Peyer's patch (tissue), 4 donors: ENCODE data around the gene ABHD2. TPM values are rescaled to one million over a fixed set of nuclear protein-coding genes. Genes with fewer than 3 reads are reported as not detected.
A peak's percentile ranks its signal among the peaks of the same experiment; 100 is the strongest.

ENCODE experiments used
- DNase-seq, 3 donors: peaks; one replicate each; pipeline ENCODE4 v3.0.0-alpha.2; 2017 to 2019
- H3K27ac ChIP-seq, 4 donors: fragments of 200-600 bp; sonication (generic); one replicate each; pipeline ENCODE4 v1.5.1; 2016 to 2019
- H3K27me3 ChIP-seq, 2 donors: fragments of 200-600 bp; sonication (generic); one replicate each; pipeline ENCODE4 v1.5.1; 2019
- H3K36me3 ChIP-seq, 3 donors: fragments of 200-600 bp; sonication (generic); one replicate each; pipeline ENCODE4 v1.5.1; 2016 to 2019
- H3K4me1 ChIP-seq, 4 donors: fragments of 200-600 bp; sonication (generic); one replicate each; pipeline ENCODE4 v1.5.1; 2016 to 2019
- H3K4me3 ChIP-seq, 4 donors: fragments of 200-600 bp; sonication (generic); 1 replicate in 3 of 4; 2 replicates in 1 of 4; pipeline ENCODE4 v1.5.1; 2016 to 2019; ENCODE audit warnings: mild to moderate bottlenecking in 1 of 4
- H3K9me3 ChIP-seq, 4 donors: fragments of 200-600 bp; sonication (generic); one replicate each; pipeline ENCODE4 v1.5.1; 2016 to 2019; ENCODE audit warnings: mild to moderate bottlenecking in 1 of 4
- POLR2A ChIP-seq, 2 donors: fragments of 450-650 bp; IDR thresholded peaks; one replicate each; pipeline ENCODE4 v1.5.1; 2017; ENCODE audit warnings: antibody characterized with exemption in 2 of 2, mild to moderate bottlenecking in 2 of 2, moderate library complexity in 2 of 2
- total RNA-seq, 4 donors: library from RNA; depleted of rRNA; stranded (reverse); fragments of >200 nt; gene quantifications; one replicate each; pipeline ENCODE4 v1.1.0, GENCODE V29; 2016
- TF ChIP-seq, protein P1 (sequence below), 6 experiments: fragments of 450-650 bp in 4 of 6; fragments of 200-600 bp in 2 of 6; sonication (generic) in 1 of 6; IDR thresholded peaks; one replicate each; pipeline ENCODE4 v1.5.1; 2017 to 2019; ENCODE audit warnings: antibody characterized with exemption in 6 of 6, mild to moderate bottlenecking in 3 of 6, moderate library complexity in 1 of 6

ABHD2 gene
- total RNA-seq, 4 donors from 2014 or later: 75.9 to 190 (median 121) TPM

DNA sequence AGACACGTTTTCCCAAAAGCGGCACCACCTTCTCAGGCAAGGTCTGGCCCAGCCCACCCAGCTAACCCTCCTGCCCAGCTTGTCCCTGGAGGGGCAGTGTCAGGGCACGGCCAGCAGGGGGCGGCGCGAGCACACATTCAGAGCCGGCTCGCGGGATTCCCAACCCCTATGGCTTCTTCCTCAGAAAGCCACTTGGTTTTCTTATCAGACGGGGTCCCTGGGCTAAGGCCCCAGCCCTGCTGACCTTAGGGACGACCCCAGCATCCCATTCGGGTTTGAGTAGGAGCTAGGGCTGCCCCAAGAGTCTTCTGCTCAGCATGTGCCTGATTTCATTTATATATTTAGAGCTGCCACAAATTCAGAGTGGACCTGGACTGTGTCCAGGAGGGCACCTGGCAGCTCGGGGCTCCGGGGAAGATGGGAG, 118.7 kb downstream of the ABHD2 start:
- Histone ChIP-seq H3K27ac (no peak overlapping the region), H3K36me3 (no peaks in the 10 kb centered on the region), H3K9me3 (no peaks in the 10 kb centered on the region), H3K4me3 (peak overlapping the region in 1 of 4 donors; percentile 36), H3K4me1 (no peaks in the 10 kb centered on the region), H3K27me3 (no peaks in the 10 kb centered on the region)
- peak; percentile 61 to 83 (median 81) for DNase-seq
- TF ChIP-seq, protein P1, sequence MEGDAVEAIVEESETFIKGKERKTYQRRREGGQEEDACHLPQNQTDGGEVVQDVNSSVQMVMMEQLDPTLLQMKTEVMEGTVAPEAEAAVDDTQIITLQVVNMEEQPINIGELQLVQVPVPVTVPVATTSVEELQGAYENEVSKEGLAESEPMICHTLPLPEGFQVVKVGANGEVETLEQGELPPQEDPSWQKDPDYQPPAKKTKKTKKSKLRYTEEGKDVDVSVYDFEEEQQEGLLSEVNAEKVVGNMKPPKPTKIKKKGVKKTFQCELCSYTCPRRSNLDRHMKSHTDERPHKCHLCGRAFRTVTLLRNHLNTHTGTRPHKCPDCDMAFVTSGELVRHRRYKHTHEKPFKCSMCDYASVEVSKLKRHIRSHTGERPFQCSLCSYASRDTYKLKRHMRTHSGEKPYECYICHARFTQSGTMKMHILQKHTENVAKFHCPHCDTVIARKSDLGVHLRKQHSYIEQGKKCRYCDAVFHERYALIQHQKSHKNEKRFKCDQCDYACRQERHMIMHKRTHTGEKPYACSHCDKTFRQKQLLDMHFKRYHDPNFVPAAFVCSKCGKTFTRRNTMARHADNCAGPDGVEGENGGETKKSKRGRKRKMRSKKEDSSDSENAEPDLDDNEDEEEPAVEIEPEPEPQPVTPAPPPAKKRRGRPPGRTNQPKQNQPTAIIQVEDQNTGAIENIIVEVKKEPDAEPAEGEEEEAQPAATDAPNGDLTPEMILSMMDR (IDR thresholded peaks at IDR 0.05): peak; percentile 75 to 97 (median 86)
- TF ChIP-seq POLR2A (IDR thresholded peaks at IDR 0.05): no peak

DNA sequence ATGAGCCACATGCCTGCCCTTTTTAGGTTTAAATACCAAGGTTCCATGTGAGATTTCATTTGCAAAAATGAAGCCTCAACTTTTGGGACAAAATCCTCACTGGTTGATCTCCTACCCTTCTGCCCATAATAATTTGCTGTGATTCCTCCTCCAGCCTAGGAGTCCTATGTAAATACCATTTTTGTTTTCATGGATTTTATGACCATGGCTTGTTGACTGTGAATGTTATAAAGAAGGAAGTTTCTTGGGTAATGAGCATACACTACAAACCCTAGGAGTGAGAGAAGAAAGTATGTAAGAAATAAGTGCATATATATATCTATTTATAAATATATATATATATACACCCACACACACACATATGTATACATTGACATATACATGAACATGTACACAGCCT, 120.0 kb downstream of the ABHD2 start:
- no peak for DNase-seq
- no peaks in the 10 kb centered on the region for H3K4me1 ChIP-seq
- no peaks in the 10 kb centered on the region for H3K9me3 ChIP-seq

DNA sequence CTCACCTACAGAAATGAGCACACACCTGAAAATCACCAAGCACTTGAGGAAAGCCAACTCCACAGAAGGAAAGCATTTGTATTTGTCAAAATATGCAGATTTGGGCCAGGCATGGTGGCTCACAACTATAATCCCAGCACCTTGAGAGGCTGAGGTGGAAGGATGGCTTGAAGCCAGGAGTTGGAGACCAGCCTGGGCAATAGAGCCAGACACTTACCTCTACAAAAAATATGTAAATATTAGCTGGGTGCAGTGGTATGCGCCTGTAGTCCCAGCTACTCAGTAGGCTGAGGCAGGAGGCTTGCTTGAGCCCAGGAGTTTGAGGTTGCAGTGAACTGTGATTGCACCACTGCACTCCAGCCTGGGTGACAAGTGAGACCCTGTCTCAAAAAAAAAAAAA, 120.8 kb downstream of the ABHD2 start:
- no peaks in the 10 kb centered on the region for H3K4me1 ChIP-seq
- no peak for TF ChIP-seq POLR2A (IDR thresholded peaks at IDR 0.05)
- TF ChIP-seq, protein P1 (IDR thresholded peaks at IDR 0.05): no peak
- H3K9me3 ChIP-seq: no peaks in the 10 kb centered on the region
- H3K4me3 ChIP-seq: no peak overlapping the region
- H3K36me3 ChIP-seq: no peaks in the 10 kb centered on the region
- DNase-seq: no peak
- no peak overlapping the region for H3K27ac ChIP-seq
- no peaks in the 10 kb centered on the region for H3K27me3 ChIP-seq

More for the DNA sequence above, 120.0 kb downstream of the ABHD2 start:
- Histone ChIP-seq H3K27me3 (no peaks in the 10 kb centered on the region), H3K4me3 (no peak overlapping the region), H3K36me3 (no peaks in the 10 kb centered on the region), H3K27ac (no peak overlapping the region)
- no peak for TF ChIP-seq POLR2A (IDR thresholded peaks at IDR 0.05)
- TF ChIP-seq, protein P1 (IDR thresholded peaks at IDR 0.05): no peak

DNA sequence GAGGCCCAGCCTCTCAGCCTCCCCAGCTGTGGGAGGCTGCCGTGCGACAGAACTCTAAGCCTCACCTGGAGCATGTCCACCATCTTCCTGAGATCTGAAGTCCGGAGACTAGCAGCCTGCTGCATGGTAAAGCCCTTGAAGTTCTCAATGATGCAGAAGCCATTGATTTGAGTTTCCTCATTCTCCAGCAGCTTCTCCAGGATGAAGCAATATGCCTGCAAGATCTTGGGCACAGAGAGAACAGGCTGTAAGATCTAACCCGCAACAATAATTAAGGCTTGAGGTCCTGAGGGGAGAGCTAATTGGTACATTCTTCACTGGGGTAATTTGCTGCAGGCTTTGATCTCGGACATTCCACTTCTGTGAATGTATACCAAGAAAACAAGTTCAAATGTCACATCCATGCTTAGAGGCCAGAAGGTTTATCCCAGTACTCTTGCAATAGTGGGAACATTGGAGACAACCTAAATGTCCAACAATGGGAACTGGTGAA, 123.5 kb downstream of the ABHD2 start:
- no peak for DNase-seq
- TF ChIP-seq POLR2A (IDR thresholded peaks at IDR 0.05): no peak
- TF ChIP-seq, protein P1 (IDR thresholded peaks at IDR 0.05): no peak
- no peaks in the 10 kb centered on the region for H3K36me3 ChIP-seq
- H3K4me1 ChIP-seq: no peaks in the 10 kb centered on the region
- H3K9me3 ChIP-seq: no peaks in the 10 kb centered on the region
- H3K27me3 ChIP-seq: no peaks in the 10 kb centered on the region
- no peak overlapping the region for H3K4me3 ChIP-seq
- H3K27ac ChIP-seq: no peak overlapping the region

DNA sequence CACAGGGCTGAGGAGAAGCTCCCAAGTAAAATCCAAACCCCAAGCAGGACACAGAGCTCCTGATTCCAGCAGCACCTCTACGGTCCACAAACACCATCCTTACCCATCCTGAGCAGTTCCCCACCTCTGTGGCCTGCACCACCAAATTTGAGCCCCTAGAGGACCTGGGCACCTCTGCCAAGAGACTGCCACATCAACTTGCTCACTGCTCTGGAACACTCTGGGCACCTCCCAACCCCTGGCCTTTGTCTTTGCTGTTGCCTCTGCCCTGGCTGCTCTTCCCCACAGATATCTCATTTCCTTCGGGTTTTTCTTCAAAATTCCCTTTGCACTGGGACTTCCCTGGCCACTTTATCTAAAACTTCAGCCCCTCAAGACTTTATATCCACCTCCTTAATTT, 127.4 kb downstream of the ABHD2 start:
- Histone ChIP-seq H3K4me3 (no peak overlapping the region), H3K4me1 (no peaks in the 10 kb centered on the region), H3K27ac (no peak overlapping the region), H3K27me3 (no peaks in the 10 kb centered on the region), H3K36me3 (no peaks in the 10 kb centered on the region), H3K9me3 (no peaks in the 10 kb centered on the region)
- TF ChIP-seq, protein P1 (IDR thresholded peaks at IDR 0.05): no peak
- no peak for TF ChIP-seq POLR2A (IDR thresholded peaks at IDR 0.05)
- DNase-seq: peak in 1 of 3 donors; percentile 9

DNA sequence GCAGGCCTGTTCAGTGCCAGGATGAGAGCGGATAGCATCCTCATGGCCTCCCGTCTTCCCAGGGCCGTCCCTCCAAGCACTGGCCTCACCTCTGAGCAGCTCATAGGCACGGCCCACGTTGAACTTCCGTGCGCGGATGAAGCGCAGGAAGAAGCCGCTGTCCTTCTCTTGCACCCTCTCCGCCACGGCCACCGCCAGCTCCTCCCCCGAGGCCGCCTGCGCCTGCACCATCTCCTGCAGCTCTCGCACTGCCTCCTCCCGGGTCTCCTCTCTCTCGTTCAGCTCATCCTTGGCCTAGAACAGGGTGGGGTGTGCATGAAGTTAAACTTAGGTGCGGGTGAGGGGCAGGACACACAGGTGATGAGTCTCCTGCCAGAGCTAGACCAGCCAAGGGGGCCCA, 128.8 kb downstream of the ABHD2 start:
- H3K9me3 ChIP-seq: no peaks in the 10 kb centered on the region
- no peaks in the 10 kb centered on the region for H3K4me1 ChIP-seq
- H3K36me3 ChIP-seq: no peaks in the 10 kb centered on the region
- H3K4me3 ChIP-seq: no peak overlapping the region
- TF ChIP-seq, protein P1 (IDR thresholded peaks at IDR 0.05): no peak
- no peak for TF ChIP-seq POLR2A (IDR thresholded peaks at IDR 0.05)
- no peaks in the 10 kb centered on the region for H3K27me3 ChIP-seq
- no peak overlapping the region for H3K27ac ChIP-seq
- peak in 1 of 3 donors; percentile 30 for DNase-seq
